Measurements from ENCODE around the gene MDC1. TPM values are rescaled to one million over a fixed set of nuclear protein-coding genes. Genes with fewer than 3 reads are reported as not detected.
A peak's percentile ranks its signal among the peaks of the same experiment; 100 is the strongest.
"Not testable (repeated sequence)": the region's sequence is repeated elsewhere in the genome, so short reads cannot be mapped to it uniquely, and the experiment has no call there.

Gene MDC1
- total RNA-seq, result 10 to 100 TPM; 21.3 to 36.0 (median 26.2) TPM

GRCh38 chr6:30717129-30717844 is at the start of gene MDC1:
TSS of gene MDC1 (minus strand) at chr6:30717281. CDS start at chr6:30715175, 2,106 bp downstream.
- TF ChIP-seq CTCF (IDR thresholded peaks at IDR 0.05), result peak; percentile 14 to 63 (median 30)
- peak; percentile 80 to 88 for TF ChIP-seq POLR2A (IDR thresholded peaks at IDR 0.05)
- peak; percentile 75 to 99 for TF ChIP-seq EP300 (IDR thresholded peaks at IDR 0.05)
- DNase-seq (ENCODE audit: low spot score in 2 of 2), result peak; percentile 98 to 99
- Histone ChIP-seq H3K36me3 (peaks cover 0 to 31% (median 4%) of the 10 kb centered on the region in 3 donors), H3K9me3 (no peaks in the 10 kb centered on the region), H3K4me3 (peak within 1 kb of the TSS; percentile 57 to 83 (median 76)), H3K27me3 (no peaks in the 10 kb centered on the region), H3K4me1 (peaks cover 0 to 39% (median 19%) of the 10 kb centered on the region in 4 donors), H3K27ac (peak within 1 kb of the TSS; percentile 95 to 98 (median 96))
- 0% methylated on average over 35 to 47 of the region's 48 CpGs for WGBS, 2 donors

DNA sequence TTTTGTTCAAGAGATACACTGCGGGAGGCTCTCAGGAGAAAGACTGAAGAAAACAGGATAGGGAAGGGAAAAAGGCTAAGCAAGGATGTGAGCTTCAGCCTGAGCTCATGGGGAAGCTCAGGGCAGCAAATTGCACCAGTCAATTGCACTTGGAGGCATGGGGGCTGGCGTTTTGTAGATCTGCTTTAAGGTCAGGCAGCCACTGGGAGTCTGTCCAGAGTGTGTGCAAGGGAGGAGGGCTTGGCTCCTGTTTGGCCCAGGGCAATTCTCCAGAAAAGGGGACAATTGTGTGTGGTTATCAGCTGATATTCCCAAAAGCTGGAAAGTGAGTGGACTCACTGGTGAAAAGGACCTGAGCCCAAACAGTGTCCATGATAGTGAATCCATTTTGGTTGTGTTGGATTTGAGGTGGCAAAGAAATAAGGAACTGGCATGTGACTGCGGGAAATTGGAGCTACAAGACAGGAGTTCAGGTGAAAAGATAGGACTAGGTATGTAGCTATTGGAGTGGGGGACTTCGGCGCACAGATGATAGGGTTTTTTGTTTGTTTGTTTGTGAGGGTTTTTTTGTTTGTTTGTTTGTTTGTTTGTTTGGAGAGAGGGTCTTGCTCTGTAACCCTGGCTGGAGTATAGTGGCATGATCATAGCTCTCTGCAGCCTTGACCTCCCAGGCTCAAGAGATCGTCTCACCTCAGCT is 49.5 kb upstream of the MDC1 start:
- DNase-seq (ENCODE audit: low spot score in 2 of 2), result no peak
- no peak for TF ChIP-seq CTCF (IDR thresholded peaks at IDR 0.05)
- no peak for TF ChIP-seq POLR2A (IDR thresholded peaks at IDR 0.05)
- TF ChIP-seq EP300 (IDR thresholded peaks at IDR 0.05), result no peak
- WGBS, 2 donors, result 80 to 82% methylated on average over 6 of the region's 6 CpGs
- Histone ChIP-seq H3K9me3 (no peaks in the 10 kb centered on the region), H3K36me3 (no peaks in the 10 kb centered on the region), H3K4me1 (peaks cover 0 to 24% (median 19%) of the 10 kb centered on the region in 4 donors), H3K27ac (no peak overlapping the region), H3K4me3 (no peak overlapping the region), H3K27me3 (no peaks in the 10 kb centered on the region)

GRCh38 chr6:30765495-30765894 is 48.4 kb upstream of the MDC1 start:
- not testable (repeated sequence) for H3K27ac ChIP-seq; DNase-seq (ENCODE audit: low spot score in 2 of 2); H3K27me3 ChIP-seq; H3K9me3 ChIP-seq; H3K36me3 ChIP-seq; H3K4me3 ChIP-seq
- 25 to 41% methylated on average over 1 of the region's 1 CpG for WGBS, 2 donors
- H3K4me1 ChIP-seq, result peaks cover 0 to 24% (median 20%) of the 10 kb centered on the region in 4 donors

DNA sequence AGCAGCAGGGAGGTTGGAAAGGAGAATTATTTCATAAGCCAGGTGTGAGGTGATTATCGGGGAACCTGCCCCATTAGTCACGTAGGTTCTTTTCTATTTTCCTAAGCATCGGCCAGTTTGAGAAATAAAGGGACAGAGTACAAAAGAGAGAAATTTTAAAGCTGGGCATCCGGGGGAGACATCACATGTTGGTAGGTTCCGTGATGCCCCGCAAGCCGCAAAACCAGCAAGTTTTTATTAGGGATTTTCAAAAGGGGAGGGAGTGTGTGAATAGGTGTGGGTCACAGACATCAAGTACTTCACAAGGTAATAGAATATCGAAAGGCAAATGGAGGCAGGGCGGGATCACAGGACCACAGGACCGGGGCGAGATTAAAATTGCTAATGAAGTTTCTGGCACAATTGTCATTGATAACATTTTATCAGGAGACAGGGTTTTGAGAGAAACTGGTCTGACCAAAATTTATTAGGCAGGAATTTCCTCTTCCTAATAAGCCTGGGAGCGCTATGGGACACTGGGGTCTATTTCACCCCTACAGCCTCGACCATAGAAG is 47.5 kb upstream of the MDC1 start:
- H3K27ac ChIP-seq, result not testable (repeated sequence)

GRCh38 chr6:30763618-30764489 is 46.8 kb upstream of the MDC1 start:
- Histone ChIP-seq H3K36me3 (no peaks in the 10 kb centered on the region), H3K27me3 (no peaks in the 10 kb centered on the region), H3K4me1 (peaks cover 0 to 17% (median 11%) of the 10 kb centered on the region in 4 donors), H3K9me3 (no peaks in the 10 kb centered on the region), H3K4me3 (no peak overlapping the region), H3K27ac (no peak overlapping the region)
- 44 to 50% methylated on average over 8 of the region's 8 CpGs for WGBS, 2 donors
- TF ChIP-seq CTCF (IDR thresholded peaks at IDR 0.05), result no peak
- TF ChIP-seq EP300 (IDR thresholded peaks at IDR 0.05), result no peak
- TF ChIP-seq POLR2A (IDR thresholded peaks at IDR 0.05), result no peak
- no peak for DNase-seq (ENCODE audit: low spot score in 2 of 2)

More for the DNA sequence above, 47.5 kb upstream of the MDC1 start:
- H3K9me3 ChIP-seq; H3K4me3 ChIP-seq; H3K36me3 ChIP-seq; H3K27me3 ChIP-seq; DNase-seq (ENCODE audit: low spot score in 2 of 2): not testable (repeated sequence)
- peaks cover 0 to 19% (median 17%) of the 10 kb centered on the region in 4 donors for H3K4me1 ChIP-seq
- WGBS, 2 donors, result 65 to 69% methylated on average over 13 of the region's 13 CpGs

Data from tibial nerve (tissue), 4 donors.